HepG2 (cell line): ENCODE measurements around the gene SNX2. TPM values are rescaled to one million over a fixed set of nuclear protein-coding genes. Genes with fewer than 3 reads are reported as not detected.
A peak's percentile ranks its signal among the peaks of the same experiment; 100 is the strongest.

ENCODE experiments used
- ATAC-seq: fragments of 200-7000 bp; cut with Tn5 transposase; 3 replicates; pipeline ENCODE4 v1.9.1; 2020; ENCODE audit warnings: mild to moderate bottlenecking, moderate library complexity
- Bru-seq: library from RNA; stranded (reverse); fragments of 400-500 nt; gene quantifications from one replicate; lab custom pipeline; 2021; lab: Mats Ljungman, UMichigan
- BruChase-seq, 2 experiments: library from RNA; stranded (reverse); fragments of 400-500 nt; gene quantifications; one replicate each; lab custom pipeline; 2021; lab: Mats Ljungman, UMichigan
- BruUV-seq: library from RNA; stranded (reverse); fragments of 400-500 nt; replicated peaks from 2 replicates; lab custom pipeline; 2021; lab: Mats Ljungman, UMichigan
- CTCF ChIA-PET: fragments of 300-600 bp; formaldehyde crosslinking; extraction: SDS; loops from one replicate; lab custom pipeline; 2021; ENCODE audit warnings: low total read pairs, inconsistent platforms, low intra/inter-chr PET ratio; lab: Yijun Ruan, JAX
- POLR2A ChIA-PET: fragments of 350-600 bp; sonication (Branson Sonifier 250); formaldehyde crosslinking; loops from one replicate; lab custom pipeline; 2020; ENCODE audit warnings: antibody characterized with exemption, inconsistent platforms; lab: Yijun Ruan, JAX
- DNase-seq: peaks from one replicate; pipeline ENCODE4 v3.0.0-alpha.2; 2015; ENCODE audit warnings: low spot score
- FAIRE-seq: peaks from 3 replicates; lab custom pipeline; 2011; peaks lifted over from hg19 to GRCh38; lab: Jason Lieb, UNC
- H2AFZ ChIP-seq: one replicate; pipeline ENCODE4 v1.6.1; 2011; ENCODE audit warnings: low read length, inconsistent platforms
- H3K27ac ChIP-seq: fragments of 300-600 bp; 3 replicates; pipeline ENCODE4 v1.8.0; 2011; ENCODE audit warnings: mixed run types, mild to moderate bottlenecking, mixed read lengths, low read length, inconsistent platforms; ENCODE audit not compliant: insufficient read depth; ENCODE audit errors: extremely low read length
- H3K27me3 ChIP-seq, 2 experiments: fragments of 200-600 bp in 1 of 2; 2 replicates in 1 of 2; 3 replicates in 1 of 2; pipeline versions ENCODE4 v1.6.0 to v1.8.0; 2011; ENCODE audit warnings: low read length in 2 of 2, mild to moderate bottlenecking in 2 of 2, moderate library complexity in 2 of 2, inconsistent platforms in 1 of 2; ENCODE audit not compliant: insufficient read depth in 2 of 2, control insufficient read depth in 1 of 2
- H3K36me3 ChIP-seq, 2 experiments: fragments of 200-600 bp in 1 of 2; replicated peaks in 1 of 2; 2 replicates in 1 of 2; 3 replicates in 1 of 2; pipeline versions ENCODE4 v1.5.1 to v1.8.0; 2011; ENCODE audit warnings: low read length in 2 of 2, inconsistent platforms in 1 of 2; ENCODE audit not compliant: insufficient read depth in 2 of 2, control insufficient read depth in 1 of 2
- H3K4me1 ChIP-seq: 2 replicates; pipeline ENCODE4 v1.5.1; 2012; ENCODE audit warnings: low read length, inconsistent platforms; ENCODE audit not compliant: insufficient read depth
- H3K4me2 ChIP-seq: 2 replicates; pipeline ENCODE4 v1.6.0; 2011; ENCODE audit warnings: low read depth, low read length, inconsistent platforms
- H3K4me3 ChIP-seq, 3 experiments: fragments of 200-600 bp in 1 of 3; sonication (generic), shearing (Covaris generic) in 1 of 3; replicated peaks in 1 of 3; 2 replicates each; pipeline ENCODE4 v1.5.1; 2011 to 2016; ENCODE audit warnings: low read length in 3 of 3, inconsistent platforms in 2 of 3, low read depth in 2 of 3, mild to moderate bottlenecking in 2 of 3, control low read depth in 1 of 3, mixed read lengths in 1 of 3; ENCODE audit not compliant: insufficient read depth in 1 of 3
- H3K79me2 ChIP-seq: one replicate; pipeline ENCODE4 v1.6.1; 2011; ENCODE audit warnings: low read length, inconsistent platforms; ENCODE audit not compliant: insufficient read depth
- H3K9ac ChIP-seq: 2 replicates; pipeline ENCODE4 v1.6.0; 2011; ENCODE audit warnings: mild to moderate bottlenecking, low read depth, low read length, inconsistent platforms; ENCODE audit not compliant: insufficient read depth
- H3K9me3 ChIP-seq: 2 replicates; pipeline ENCODE4 v1.5.1; 2012; ENCODE audit warnings: mild to moderate bottlenecking, low read length
- H4K20me1 ChIP-seq: 2 replicates; pipeline ENCODE4 v1.6.0; 2011; ENCODE audit warnings: inconsistent platforms, mild to moderate bottlenecking, low read length, moderate library complexity; ENCODE audit not compliant: insufficient read depth
- SKI ChIP-seq: fragments of 450-650 bp; IDR thresholded peaks from one replicate; pipeline ENCODE4 v1.6.1; 2018; ENCODE audit warnings: mild to moderate bottlenecking; ENCODE audit not compliant: partially characterized antibody
- SOX6 ChIP-seq, 2 experiments: fragments of 450-650 bp in 1 of 2; sonication (generic) in 1 of 2; formaldehyde crosslinking in 1 of 2; IDR thresholded peaks; 2 replicates each; pipeline versions ENCODE4 v1.4.0 to v1.6.1; 2017 to 2020; ENCODE audit warnings: antibody characterized with exemption in 1 of 2, mild to moderate bottlenecking in 1 of 2, missing genetic modification reagents in 1 of 2
- U2AF1 ChIP-seq: fragments of 200-400 bp; formaldehyde crosslinking; optimal IDR thresholded peaks from 2 replicates; pipeline ENCODE3; 2017; ENCODE audit warnings: mild to moderate bottlenecking, low read depth, low read length
- ZNF3 ChIP-seq: IDR thresholded peaks from 2 replicates; pipeline ENCODE4 v1.7.0; 2017; ENCODE audit warnings: inconsistent platforms
- ZNF333 ChIP-seq: sonication (generic); formaldehyde crosslinking; IDR thresholded peaks from 2 replicates; pipeline ENCODE4 v1.4.0; 2020; ENCODE audit warnings: mild to moderate bottlenecking, missing genetic modification reagents, borderline replicate concordance
- WGBS: methylation state at CpG from one replicate; pipeline ENCODE4 v1.1.6; 2017; ENCODE audit warnings: low lambda C conversion rate; 5-methylcytosine and 5-hydroxymethylcytosine counted together
- in situ Hi-C: cut with HindIII; loops from 2 replicates; pipeline ENCODE4 v1.10.0; 2017; ENCODE audit warnings: low pct_unique_long_range_greater_than_20kb; ENCODE audit not compliant: extremely low pct_ligation_motif_present
- intact Hi-C: fragments of 100-400 bp; cut with micrococcal nuclease; formaldehyde crosslinking; loops from one replicate; pipeline ENCODE4 v1.10.0; 2022; ENCODE audit not compliant: unreplicated experiment
- long read RNA-seq, 2 experiments: library from RNA in 1 of 2; library from polyadenylated mRNA in 1 of 2; stranded (forward) in 1 of 2; unstranded in 1 of 2; transcript quantifications; one replicate each; pipeline ENCODE4 v2.0.0, GENCODE V29; 2019 to 2022
- polyA minus RNA-seq, 3 experiments: library from RNA; depleted of rRNA, polyadenylated mRNA; stranded (reverse); fragments of >200 nt; gene quantifications; 2 replicates each; pipeline ENCODE4 v1.2.3, GENCODE V29; 2011; ENCODE audit warnings: low replicate concordance in 1 of 3
- polyA plus RNA-seq, 8 experiments: library from polyadenylated mRNA; depleted of rRNA in 3 of 8; stranded (reverse) in 7 of 8; unstranded in 1 of 8; fragments of >200 nt; fragmentation: Illumina TruSeq in 4 of 8; extraction: Trizol in 4 of 8; gene quantifications; 2 replicates each; pipeline versions ENCODE4 v1.2.1 to v1.2.3, GENCODE V29; 2011 to 2016; ENCODE audit warnings: low read depth in 4 of 8, missing spikeins in 1 of 8, mixed read lengths in 1 of 8; ENCODE audit not compliant: insufficient read depth in 1 of 8
- total RNA-seq, 5 experiments: library from RNA; depleted of rRNA; stranded (reverse); fragments of >200 nt; fragmentation: Illumina TruSeq; extraction: Trizol; gene quantifications; 2 replicates each; pipeline ENCODE4 v1.2.3, GENCODE V29; 2016; ENCODE audit warnings: low read depth in 1 of 5
- TF ChIP-seq, protein P1 (sequence below): sonication (generic); formaldehyde crosslinking; IDR thresholded peaks from 2 replicates; pipeline ENCODE4 v1.4.0; 2020; ENCODE audit warnings: missing genetic modification reagents
- TF ChIP-seq, protein P2 (sequence below): IDR thresholded peaks from 2 replicates; pipeline ENCODE4 v1.6.1; 2016; ENCODE audit warnings: missing genetic modification reagents, missing compliant biosample characterization
- TF ChIP-seq, protein P3 (sequence below): sonication (generic); formaldehyde crosslinking; IDR thresholded peaks from 2 replicates; pipeline ENCODE4 v1.4.0; 2020; ENCODE audit warnings: low read depth, mild to moderate bottlenecking, missing genetic modification reagents

SNX2 gene, protein sequence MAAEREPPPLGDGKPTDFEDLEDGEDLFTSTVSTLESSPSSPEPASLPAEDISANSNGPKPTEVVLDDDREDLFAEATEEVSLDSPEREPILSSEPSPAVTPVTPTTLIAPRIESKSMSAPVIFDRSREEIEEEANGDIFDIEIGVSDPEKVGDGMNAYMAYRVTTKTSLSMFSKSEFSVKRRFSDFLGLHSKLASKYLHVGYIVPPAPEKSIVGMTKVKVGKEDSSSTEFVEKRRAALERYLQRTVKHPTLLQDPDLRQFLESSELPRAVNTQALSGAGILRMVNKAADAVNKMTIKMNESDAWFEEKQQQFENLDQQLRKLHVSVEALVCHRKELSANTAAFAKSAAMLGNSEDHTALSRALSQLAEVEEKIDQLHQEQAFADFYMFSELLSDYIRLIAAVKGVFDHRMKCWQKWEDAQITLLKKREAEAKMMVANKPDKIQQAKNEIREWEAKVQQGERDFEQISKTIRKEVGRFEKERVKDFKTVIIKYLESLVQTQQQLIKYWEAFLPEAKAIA
- total RNA-seq (2016; rRNA removed; fragmentation: Illumina TruSeq; extraction: Trizol) (78.8 and 125 TPM in 2 replicates), polyA plus RNA-seq (2011; rRNA removed) (22.1 and 26.4 TPM in 2 replicates), polyA minus RNA-seq (2011; rRNA and poly(A)+ RNA removed; ENCODE audit: low replicate concordance) (43.8 and 116 TPM in 2 replicates), Bru-seq, nascent RNA (percentile 86 among the genes with signal in this experiment), BruChase-seq, experiment 1, labeled RNA remaining after a 6-hour chase (percentile 77 among the genes with signal in this experiment), BruChase-seq, experiment 2, labeled RNA remaining after a 2-hour chase (percentile 78 among the genes with signal in this experiment)
- total RNA-seq (2016; cell fraction: cytosol; rRNA removed; fragmentation: Illumina TruSeq; extraction: Trizol; ENCODE audit: low read depth), result 19.3 and 19.5 TPM in 2 replicates
- 76.7 and 134 TPM in 2 replicates for total RNA-seq (2016; cell fraction: insoluble cytoplasmic fraction; rRNA removed; fragmentation: Illumina TruSeq; extraction: Trizol)
- total RNA-seq (2016; cell fraction: membrane; rRNA removed; fragmentation: Illumina TruSeq; extraction: Trizol), result 28.4 and 35.7 TPM in 2 replicates
- total RNA-seq (2016; cell fraction: nucleus; rRNA removed; fragmentation: Illumina TruSeq; extraction: Trizol), result 40.7 and 47.7 TPM in 2 replicates
- polyA plus RNA-seq (2011; cell fraction: cytosol; rRNA removed), result 13.5 and 20.2 TPM in 2 replicates
- polyA plus RNA-seq (2011; cell fraction: nucleus; rRNA removed), result 5.3 and 27.3 TPM in 2 replicates
- 36.3 and 44.4 TPM in 2 replicates for polyA plus RNA-seq (2012)
- 8.5 and 9.7 TPM in 2 replicates for polyA plus RNA-seq (2016; cell fraction: cytosol; fragmentation: Illumina TruSeq; extraction: Trizol; ENCODE audit: low read depth)
- 97.7 and 101 TPM in 2 replicates for polyA plus RNA-seq (2016; cell fraction: insoluble cytoplasmic fraction; fragmentation: Illumina TruSeq; extraction: Trizol; ENCODE audit: low read depth)
- 13.4 and 15.8 TPM in 2 replicates for polyA plus RNA-seq (2016; cell fraction: membrane; fragmentation: Illumina TruSeq; extraction: Trizol; ENCODE audit: low read depth)
- 33.7 and 39.0 TPM in 2 replicates for polyA plus RNA-seq (2016; cell fraction: nucleus; fragmentation: Illumina TruSeq; extraction: Trizol; ENCODE audit: insufficient read depth, low read depth)
- polyA minus RNA-seq (2011; cell fraction: cytosol; rRNA and poly(A)+ RNA removed), result 30.6 and 33.3 TPM in 2 replicates
- 64.4 and 79.3 TPM in 2 replicates for polyA minus RNA-seq (2011; cell fraction: nucleus; rRNA and poly(A)+ RNA removed)
- long read RNA-seq, experiment 1, transcript SNX2-201 (15 exons, 2,128 nt), result major isoform, 82 of 93 reads
- long read RNA-seq, experiment 1, partial matches to known transcripts, result 3 of 93 reads
- long read RNA-seq, experiment 1, other reads (novel, unspliced or antisense), result 7 of 93 reads
- long read RNA-seq, experiment 2, partial matches to known transcripts, result 13 of 74 reads
- long read RNA-seq, experiment 2, other reads (novel, unspliced or antisense), result 61 of 74 reads

DNA sequence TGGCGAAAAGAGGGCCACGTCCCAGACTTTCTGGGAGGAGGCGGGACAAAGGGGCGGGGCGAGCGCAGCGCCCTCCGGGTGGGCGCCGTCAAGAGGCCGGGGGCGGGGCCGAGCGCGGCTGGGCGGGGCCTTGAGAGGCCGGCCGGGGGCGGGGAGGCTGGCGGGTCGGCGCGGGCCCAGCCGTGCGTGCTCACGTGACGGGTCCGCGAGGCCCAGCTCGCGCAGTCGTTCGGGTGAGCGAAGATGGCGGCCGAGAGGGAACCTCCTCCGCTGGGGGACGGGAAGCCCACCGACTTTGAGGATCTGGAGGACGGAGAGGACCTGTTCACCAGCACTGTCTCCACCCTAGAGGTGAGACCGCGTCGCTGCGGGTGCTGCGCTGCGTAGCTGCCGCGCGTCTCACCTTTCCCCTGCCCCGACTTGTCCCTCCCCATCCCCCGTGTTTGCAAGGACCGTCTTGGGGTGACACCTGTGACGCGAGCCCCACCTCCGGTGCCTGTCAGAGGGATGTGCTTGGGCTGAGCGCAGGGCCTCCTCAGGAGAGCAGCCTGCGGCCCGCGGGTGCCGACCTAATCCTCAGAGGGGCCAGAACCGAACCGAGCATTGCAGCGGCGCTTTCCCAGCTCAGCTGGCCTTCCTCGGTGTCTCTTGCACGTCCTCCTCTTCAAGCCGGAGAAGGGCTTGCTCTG is at the start of gene SNX2:
Gene SNX2 (plus strand): TSS at position 220 of the 689 bp plus-strand sequence. CDS start 24 bp downstream, at position 244.
- H3K9me3 ChIP-seq, result no peaks in the 10 kb centered on the region
- peak within 1 kb of the TSS; percentile 95 to 98 (median 96) for H3K4me3 ChIP-seq
- ChIA-PET POLR2A (interaction anchor here (0.8 to 1.9 kb wide), 5 partner anchors 13 to 654 kb away, joined by 3 to 8 read pairs (median 3); partner anchors contain the start of genes CEP120 and SNX24), CTCF (no interaction called here)
- peaks cover 54% of the 10 kb centered on the region for H3K4me1 ChIP-seq
- intact Hi-C loops, result loop anchor here (1.0 to 5.0 kb wide), 3 partner anchors 71 to 648 kb away; partner anchors contain the start of genes CEP120 and PPIC
- no peaks in the 10 kb centered on the region; a peak in 1 of 5 replicates for H3K27me3 ChIP-seq
- H3K79me2 ChIP-seq, result peaks cover 46% of the 10 kb centered on the region
- H3K36me3 ChIP-seq, result no peaks in the 10 kb centered on the region
- DNase-seq, result peak; percentile 76
- H4K20me1 ChIP-seq, result peaks cover 13% of the 10 kb centered on the region
- H3K4me2 ChIP-seq, result peak within 1 kb of the TSS; percentile 92
- H3K27ac ChIP-seq, result peak within 1 kb of the TSS; percentile 74
- peak within 1 kb of the TSS; percentile 84 for H2AFZ ChIP-seq
- no peak for FAIRE-seq
- no TSS peak for BruUV-seq
- H3K9ac ChIP-seq, result peak within 1 kb of the TSS; percentile 94
- 0% methylated on average over 2 of the region's 67 CpGs for WGBS
- peak; percentile 92 for ATAC-seq
- in situ Hi-C loops, result no loop called here
- no peak for TF ChIP-seq U2AF1
- TF ChIP-seq, protein P1, sequence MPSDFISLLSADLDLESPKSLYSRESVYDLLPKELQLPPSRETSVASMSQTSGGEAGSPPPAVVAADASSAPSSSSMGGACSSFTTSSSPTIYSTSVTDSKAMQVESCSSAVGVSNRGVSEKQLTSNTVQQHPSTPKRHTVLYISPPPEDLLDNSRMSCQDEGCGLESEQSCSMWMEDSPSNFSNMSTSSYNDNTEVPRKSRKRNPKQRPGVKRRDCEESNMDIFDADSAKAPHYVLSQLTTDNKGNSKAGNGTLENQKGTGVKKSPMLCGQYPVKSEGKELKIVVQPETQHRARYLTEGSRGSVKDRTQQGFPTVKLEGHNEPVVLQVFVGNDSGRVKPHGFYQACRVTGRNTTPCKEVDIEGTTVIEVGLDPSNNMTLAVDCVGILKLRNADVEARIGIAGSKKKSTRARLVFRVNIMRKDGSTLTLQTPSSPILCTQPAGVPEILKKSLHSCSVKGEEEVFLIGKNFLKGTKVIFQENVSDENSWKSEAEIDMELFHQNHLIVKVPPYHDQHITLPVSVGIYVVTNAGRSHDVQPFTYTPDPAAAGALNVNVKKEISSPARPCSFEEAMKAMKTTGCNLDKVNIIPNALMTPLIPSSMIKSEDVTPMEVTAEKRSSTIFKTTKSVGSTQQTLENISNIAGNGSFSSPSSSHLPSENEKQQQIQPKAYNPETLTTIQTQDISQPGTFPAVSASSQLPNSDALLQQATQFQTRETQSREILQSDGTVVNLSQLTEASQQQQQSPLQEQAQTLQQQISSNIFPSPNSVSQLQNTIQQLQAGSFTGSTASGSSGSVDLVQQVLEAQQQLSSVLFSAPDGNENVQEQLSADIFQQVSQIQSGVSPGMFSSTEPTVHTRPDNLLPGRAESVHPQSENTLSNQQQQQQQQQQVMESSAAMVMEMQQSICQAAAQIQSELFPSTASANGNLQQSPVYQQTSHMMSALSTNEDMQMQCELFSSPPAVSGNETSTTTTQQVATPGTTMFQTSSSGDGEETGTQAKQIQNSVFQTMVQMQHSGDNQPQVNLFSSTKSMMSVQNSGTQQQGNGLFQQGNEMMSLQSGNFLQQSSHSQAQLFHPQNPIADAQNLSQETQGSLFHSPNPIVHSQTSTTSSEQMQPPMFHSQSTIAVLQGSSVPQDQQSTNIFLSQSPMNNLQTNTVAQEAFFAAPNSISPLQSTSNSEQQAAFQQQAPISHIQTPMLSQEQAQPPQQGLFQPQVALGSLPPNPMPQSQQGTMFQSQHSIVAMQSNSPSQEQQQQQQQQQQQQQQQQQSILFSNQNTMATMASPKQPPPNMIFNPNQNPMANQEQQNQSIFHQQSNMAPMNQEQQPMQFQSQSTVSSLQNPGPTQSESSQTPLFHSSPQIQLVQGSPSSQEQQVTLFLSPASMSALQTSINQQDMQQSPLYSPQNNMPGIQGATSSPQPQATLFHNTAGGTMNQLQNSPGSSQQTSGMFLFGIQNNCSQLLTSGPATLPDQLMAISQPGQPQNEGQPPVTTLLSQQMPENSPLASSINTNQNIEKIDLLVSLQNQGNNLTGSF, result no peak
- TF ChIP-seq, protein P2, sequence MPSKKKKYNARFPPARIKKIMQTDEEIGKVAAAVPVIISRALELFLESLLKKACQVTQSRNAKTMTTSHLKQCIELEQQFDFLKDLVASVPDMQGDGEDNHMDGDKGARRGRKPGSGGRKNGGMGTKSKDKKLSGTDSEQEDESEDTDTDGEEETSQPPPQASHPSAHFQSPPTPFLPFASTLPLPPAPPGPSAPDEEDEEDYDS (CRISPR knock-in tag), result no peak
- no peak for TF ChIP-seq SOX6 (IDR thresholded peaks at IDR 0.05)
- peak; percentile 35; the same call in 1 of the 2 replicates for TF ChIP-seq SOX6 (CRISPR knock-in tag; IDR thresholded peaks at IDR 0.05)
- TF ChIP-seq ZNF333 (CRISPR knock-in tag), result no peak
- TF ChIP-seq SKI, result peak; percentile 48
- TF ChIP-seq, protein P3, sequence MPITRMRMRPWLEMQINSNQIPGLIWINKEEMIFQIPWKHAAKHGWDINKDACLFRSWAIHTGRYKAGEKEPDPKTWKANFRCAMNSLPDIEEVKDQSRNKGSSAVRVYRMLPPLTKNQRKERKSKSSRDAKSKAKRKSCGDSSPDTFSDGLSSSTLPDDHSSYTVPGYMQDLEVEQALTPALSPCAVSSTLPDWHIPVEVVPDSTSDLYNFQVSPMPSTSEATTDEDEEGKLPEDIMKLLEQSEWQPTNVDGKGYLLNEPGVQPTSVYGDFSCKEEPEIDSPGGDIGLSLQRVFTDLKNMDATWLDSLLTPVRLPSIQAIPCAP (CRISPR knock-in tag), result no peak
- TF ChIP-seq ZNF3 (CRISPR knock-in tag), result no peak
